Measurements from ENCODE around the gene FASTKD3.

- TF ChIP-seq CTCF (IDR thresholded peaks at IDR 0.05) = no peak
- TF ChIP-seq POLR2A (IDR thresholded peaks at IDR 0.05) = no peak
These were observed 774 bp upstream of the FASTKD3 start for GRCh38 chr5:7869474-7870136.
